Measurements from ENCODE around the gene STK26. TPM values are rescaled to one million over a fixed set of nuclear protein-coding genes. Genes with fewer than 3 reads are reported as not detected.

The STK26 gene
- total RNA-seq, 4 donors from 2014 or later = 11.8 to 18.0 (median 16.0) TPM

- TF ChIP-seq POLR2A (IDR thresholded peaks at IDR 0.05) (no peak), CTCF (IDR thresholded peaks at IDR 0.05) (no peak), POLR2AphosphoS5 (IDR thresholded peaks at IDR 0.05) (no peak), EP300 (IDR thresholded peaks at IDR 0.05) (no peak)
- Histone ChIP-seq H3K4me3 (no peak overlapping the region), H3K4me1 (no peaks in the 10 kb centered on the region), H3K27ac (no peak overlapping the region), H3K9me3 (no peaks in the 10 kb centered on the region), H3K27me3 (no peaks in the 10 kb centered on the region), H3K36me3 (no peaks in the 10 kb centered on the region)
- ATAC-seq = no peak
- WGBS, 2 donors (ENCODE audit: low coverage in 1 of 2) = 71 to 100% methylated on average over 1 of the region's 3 CpGs
Measured at GRCh38 chrX:132034648-132035047, 11.5 kb downstream of the STK26 start.

- no peaks in the 10 kb centered on the region for H3K27me3 ChIP-seq
- H3K4me1 ChIP-seq = no peaks in the 10 kb centered on the region
- TF ChIP-seq POLR2A (IDR thresholded peaks at IDR 0.05) (no peak), POLR2AphosphoS5 (IDR thresholded peaks at IDR 0.05) (no peak), CTCF (IDR thresholded peaks at IDR 0.05) (no peak), EP300 (IDR thresholded peaks at IDR 0.05) (no peak)
- H3K4me3 ChIP-seq = no peak overlapping the region
- H3K27ac ChIP-seq = no peak overlapping the region
- no peak for ATAC-seq
- H3K9me3 ChIP-seq = no peaks in the 10 kb centered on the region
- H3K36me3 ChIP-seq = no peaks in the 10 kb centered on the region
- WGBS, 2 donors (ENCODE audit: low coverage in 1 of 2) = 51 to 77% methylated on average over 5 of the region's 5 CpGs
Measured at GRCh38 chrX:132037479-132037993, 14.4 kb downstream of the STK26 start.

- TF ChIP-seq EP300 (IDR thresholded peaks at IDR 0.05) (no peak), CTCF (IDR thresholded peaks at IDR 0.05) (no peak), POLR2AphosphoS5 (IDR thresholded peaks at IDR 0.05) (no peak), POLR2A (IDR thresholded peaks at IDR 0.05) (no peak)
- H3K27ac ChIP-seq = no peak overlapping the region
Measured at GRCh38 chrX:132040066-132040465, 17.0 kb downstream of the STK26 start.

GRCh38 chrX:132041015-132041414, 17.9 kb downstream of the STK26 start:
- H3K27me3 ChIP-seq = no peaks in the 10 kb centered on the region
- no peak for ATAC-seq
- H3K27ac ChIP-seq = no peak overlapping the region
- 69 to 95% methylated on average over 4 of the region's 4 CpGs for WGBS, 2 donors (ENCODE audit: low coverage in 1 of 2)
- no peaks in the 10 kb centered on the region for H3K4me1 ChIP-seq
- H3K4me3 ChIP-seq = no peak overlapping the region
- H3K9me3 ChIP-seq = no peaks in the 10 kb centered on the region
- TF ChIP-seq POLR2AphosphoS5 (IDR thresholded peaks at IDR 0.05) (no peak), CTCF (IDR thresholded peaks at IDR 0.05) (no peak), EP300 (IDR thresholded peaks at IDR 0.05) (no peak), POLR2A (IDR thresholded peaks at IDR 0.05) (no peak)
- H3K36me3 ChIP-seq = no peaks in the 10 kb centered on the region

More at GRCh38 chrX:132040066-132040465, 17.0 kb downstream of the STK26 start:
- Histone ChIP-seq H3K27me3 (no peaks in the 10 kb centered on the region), H3K9me3 (no peaks in the 10 kb centered on the region), H3K4me3 (no peak overlapping the region), H3K4me1 (no peaks in the 10 kb centered on the region), H3K36me3 (no peaks in the 10 kb centered on the region)
- 90 to 92% methylated on average over 2 of the region's 2 CpGs for WGBS, 2 donors (ENCODE audit: low coverage in 1 of 2)
- no peak for ATAC-seq

- no peaks in the 10 kb centered on the region for H3K27me3 ChIP-seq
- no peak overlapping the region for H3K27ac ChIP-seq
- no peak overlapping the region for H3K4me3 ChIP-seq
- H3K9me3 ChIP-seq = no peaks in the 10 kb centered on the region
- TF ChIP-seq CTCF (IDR thresholded peaks at IDR 0.05) = no peak
- no peak for TF ChIP-seq POLR2AphosphoS5 (IDR thresholded peaks at IDR 0.05)
- no peaks in the 10 kb centered on the region for H3K36me3 ChIP-seq
- WGBS, 2 donors (ENCODE audit: low coverage in 1 of 2) = 100% methylated on average over 1 to 2 of the region's 2 CpGs
- no peaks in the 10 kb centered on the region for H3K4me1 ChIP-seq
- ATAC-seq = no peak
Measured at GRCh38 chrX:132043977-132044376, 20.9 kb downstream of the STK26 start.

All from gastroesophageal sphincter (tissue), 4 donors.